Upper lobe of left lung (tissue), 6 donors: Measurements from ENCODE around the gene CAMSAP1. TPM values are rescaled to one million over a fixed set of nuclear protein-coding genes. Genes with fewer than 3 reads are reported as not detected.

Experiments used
- ATAC-seq, 2 donors: fragments of 200-7000 bp; cut with Tn5 transposase; one replicate each; pipeline ENCODE4 v1.9.1; 2022; ENCODE audit warnings: mild to moderate bottlenecking in 2 of 2, moderate library complexity in 2 of 2; ENCODE audit not compliant: low FRiP score in 2 of 2
- DNase-seq, 2 donors: peaks; one replicate each; pipeline ENCODE4 v3.0.0-alpha.2; 2019 to 2020
- H3K27ac ChIP-seq, 4 donors: fragments of 200-600 bp; sonication (generic); one replicate each; pipeline ENCODE4 v1.5.1; 2016 to 2019
- H3K27me3 ChIP-seq, 4 donors: fragments of 200-600 bp; sonication (generic); one replicate each; pipeline ENCODE4 v1.5.1; 2017 to 2019
- H3K36me3 ChIP-seq, 4 donors: fragments of 200-600 bp; sonication (generic); one replicate each; pipeline ENCODE4 v1.5.1; 2016 to 2019
- H3K4me1 ChIP-seq, 4 donors: fragments of 200-600 bp; sonication (generic); one replicate each; pipeline ENCODE4 v1.5.1; 2018 to 2019
- H3K4me3 ChIP-seq, 4 donors: fragments of 200-600 bp; sonication (generic); one replicate each; pipeline ENCODE4 v1.5.1; 2017 to 2019; ENCODE audit warnings: mild to moderate bottlenecking in 2 of 4, moderate library complexity in 1 of 4
- H3K9me3 ChIP-seq, 4 donors: fragments of 200-600 bp; sonication (generic); one replicate each; pipeline ENCODE4 v1.5.1; 2018 to 2019
- EP300 ChIP-seq, 4 donors: sonication (generic); formaldehyde crosslinking; IDR thresholded peaks; one replicate each; pipeline ENCODE4 v1.5.1; 2017; ENCODE audit warnings: antibody characterized with exemption in 4 of 4, control low read depth in 2 of 4
- POLR2A ChIP-seq, 4 donors: fragments of 450-650 bp; IDR thresholded peaks; one replicate each; pipeline ENCODE4 v1.5.1; 2016 to 2017; ENCODE audit warnings: antibody characterized with exemption in 4 of 4, mild to moderate bottlenecking in 2 of 4
- POLR2AphosphoS5 ChIP-seq, 2 donors: sonication (generic); formaldehyde crosslinking; IDR thresholded peaks; one replicate each; pipeline ENCODE4 v1.5.1; 2017; ENCODE audit warnings: antibody characterized with exemption in 2 of 2
- WGBS, 2 donors: methylation state at CpG; one replicate each; pipeline ENCODE4 v1.1.5; 2017 to 2018; 5-methylcytosine and 5-hydroxymethylcytosine counted together
- total RNA-seq, 6 donors: library from RNA; depleted of rRNA in 4 of 6; stranded (reverse); fragments of >200 nt in 4 of 6; gene quantifications; one replicate each; pipeline versions ENCODE4 v1.1.0 to v1.2.1, GENCODE V29; 2016 to 2021
- TF ChIP-seq, protein P1 (sequence below), 6 experiments: fragments of 450-650 bp in 4 of 6; fragments of 200-600 bp in 2 of 6; sonication (generic) in 2 of 6; IDR thresholded peaks; one replicate each; pipeline ENCODE4 v1.5.1; 2016 to 2019; ENCODE audit warnings: antibody characterized with exemption in 6 of 6
- donor health status: DM: no; HTN: no; CAD: no; lungs with moderate emphysema.
- donor health status: DM: no; HTN: yes; CAD: no; lungs with severe emphysema.

CAMSAP1 gene, protein sequence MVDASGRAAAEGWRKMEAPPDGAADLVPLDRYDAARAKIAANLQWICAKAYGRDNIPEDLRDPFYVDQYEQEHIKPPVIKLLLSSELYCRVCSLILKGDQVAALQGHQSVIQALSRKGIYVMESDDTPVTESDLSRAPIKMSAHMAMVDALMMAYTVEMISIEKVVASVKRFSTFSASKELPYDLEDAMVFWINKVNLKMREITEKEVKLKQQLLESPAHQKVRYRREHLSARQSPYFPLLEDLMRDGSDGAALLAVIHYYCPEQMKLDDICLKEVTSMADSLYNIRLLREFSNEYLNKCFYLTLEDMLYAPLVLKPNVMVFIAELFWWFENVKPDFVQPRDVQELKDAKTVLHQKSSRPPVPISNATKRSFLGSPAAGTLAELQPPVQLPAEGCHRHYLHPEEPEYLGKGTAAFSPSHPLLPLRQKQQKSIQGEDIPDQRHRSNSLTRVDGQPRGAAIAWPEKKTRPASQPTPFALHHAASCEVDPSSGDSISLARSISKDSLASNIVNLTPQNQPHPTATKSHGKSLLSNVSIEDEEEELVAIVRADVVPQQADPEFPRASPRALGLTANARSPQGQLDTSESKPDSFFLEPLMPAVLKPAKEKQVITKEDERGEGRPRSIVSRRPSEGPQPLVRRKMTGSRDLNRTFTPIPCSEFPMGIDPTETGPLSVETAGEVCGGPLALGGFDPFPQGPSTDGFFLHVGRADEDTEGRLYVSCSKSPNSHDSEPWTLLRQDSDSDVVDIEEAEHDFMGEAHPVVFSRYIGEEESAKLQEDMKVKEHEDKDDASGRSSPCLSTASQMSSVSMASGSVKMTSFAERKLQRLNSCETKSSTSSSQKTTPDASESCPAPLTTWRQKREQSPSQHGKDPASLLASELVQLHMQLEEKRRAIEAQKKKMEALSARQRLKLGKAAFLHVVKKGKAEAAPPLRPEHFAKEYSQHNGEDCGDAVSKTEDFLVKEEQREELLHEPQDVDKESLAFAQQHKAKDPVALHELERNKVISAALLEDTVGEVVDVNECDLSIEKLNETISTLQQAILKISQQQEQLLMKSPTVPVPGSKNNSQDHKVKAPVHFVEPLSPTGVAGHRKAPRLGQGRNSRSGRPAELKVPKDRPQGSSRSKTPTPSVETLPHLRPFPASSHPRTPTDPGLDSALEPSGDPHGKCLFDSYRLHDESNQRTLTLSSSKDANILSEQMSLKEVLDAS (N-terminal part only)
- 10 to 100 TPM; 29.9 to 39.7 (median 34.1) TPM for total RNA-seq

DNA sequence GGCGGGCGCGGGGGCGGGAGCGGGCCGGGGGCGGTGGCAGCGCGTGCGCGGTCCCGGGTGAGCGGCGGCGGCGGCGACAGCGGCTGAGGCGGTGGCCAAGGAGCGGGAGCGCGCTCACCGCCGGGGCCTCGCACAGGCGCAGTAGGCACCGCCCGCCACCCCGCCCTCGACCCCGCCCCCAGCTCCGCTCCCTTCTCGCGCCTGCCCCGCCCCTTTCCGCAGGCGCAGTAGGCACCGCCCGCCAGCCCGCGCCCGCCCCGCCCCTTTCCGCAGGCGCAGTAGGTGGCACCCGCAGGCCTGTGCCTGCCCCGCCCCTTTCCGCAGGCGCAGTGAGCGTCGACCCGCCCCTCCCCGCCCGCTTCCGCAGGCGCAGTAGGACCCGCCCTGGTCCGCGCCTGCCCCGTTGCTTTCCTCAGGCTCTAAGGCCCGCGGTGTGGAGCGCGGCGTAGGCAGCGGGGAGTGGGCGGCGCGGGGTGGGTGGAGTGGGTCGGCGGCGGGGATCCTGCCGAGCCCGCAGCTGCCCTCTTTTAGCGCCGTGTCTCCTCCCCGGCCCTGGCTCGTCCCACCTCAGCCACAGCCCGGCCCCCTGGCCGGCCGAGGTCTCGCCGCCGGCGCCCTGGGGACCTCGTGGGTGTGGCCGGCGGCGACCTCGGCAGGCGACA, at the start of gene CAMSAP1:
TSS of gene CAMSAP1 (minus strand) at position 116 of the 662 bp plus-strand sequence. CDS start 387 bp downstream, outside the sequence.
- no CpG with 5 or more reads among the region's 91 CpGs for WGBS, 2 donors
- Histone ChIP-seq H3K36me3 (peaks cover 0 to 17% (median 6%) of the 10 kb centered on the region in 4 donors), H3K27me3 (no peaks in the 10 kb centered on the region), H3K27ac (peak within 1 kb of the TSS; percentile 82 to 90 (median 83)), H3K4me3 (peak within 1 kb of the TSS; percentile 76 to 93 (median 90)), H3K4me1 (peaks cover 35 to 60% (median 40%) of the 10 kb centered on the region in 4 donors), H3K9me3 (no peaks in the 10 kb centered on the region)
- peak; percentile 92 to 99 for DNase-seq
- ATAC-seq, result peak; percentile 97
- TF ChIP-seq EP300 (IDR thresholded peaks at IDR 0.05), result no peak
- TF ChIP-seq, protein P1, sequence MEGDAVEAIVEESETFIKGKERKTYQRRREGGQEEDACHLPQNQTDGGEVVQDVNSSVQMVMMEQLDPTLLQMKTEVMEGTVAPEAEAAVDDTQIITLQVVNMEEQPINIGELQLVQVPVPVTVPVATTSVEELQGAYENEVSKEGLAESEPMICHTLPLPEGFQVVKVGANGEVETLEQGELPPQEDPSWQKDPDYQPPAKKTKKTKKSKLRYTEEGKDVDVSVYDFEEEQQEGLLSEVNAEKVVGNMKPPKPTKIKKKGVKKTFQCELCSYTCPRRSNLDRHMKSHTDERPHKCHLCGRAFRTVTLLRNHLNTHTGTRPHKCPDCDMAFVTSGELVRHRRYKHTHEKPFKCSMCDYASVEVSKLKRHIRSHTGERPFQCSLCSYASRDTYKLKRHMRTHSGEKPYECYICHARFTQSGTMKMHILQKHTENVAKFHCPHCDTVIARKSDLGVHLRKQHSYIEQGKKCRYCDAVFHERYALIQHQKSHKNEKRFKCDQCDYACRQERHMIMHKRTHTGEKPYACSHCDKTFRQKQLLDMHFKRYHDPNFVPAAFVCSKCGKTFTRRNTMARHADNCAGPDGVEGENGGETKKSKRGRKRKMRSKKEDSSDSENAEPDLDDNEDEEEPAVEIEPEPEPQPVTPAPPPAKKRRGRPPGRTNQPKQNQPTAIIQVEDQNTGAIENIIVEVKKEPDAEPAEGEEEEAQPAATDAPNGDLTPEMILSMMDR (IDR thresholded peaks at IDR 0.05), result no peak
- peak in 1 of 4 donors; percentile 78 for TF ChIP-seq POLR2A (IDR thresholded peaks at IDR 0.05)
- TF ChIP-seq POLR2AphosphoS5 (IDR thresholded peaks at IDR 0.05), result peak; percentile 54 to 77

DNA sequence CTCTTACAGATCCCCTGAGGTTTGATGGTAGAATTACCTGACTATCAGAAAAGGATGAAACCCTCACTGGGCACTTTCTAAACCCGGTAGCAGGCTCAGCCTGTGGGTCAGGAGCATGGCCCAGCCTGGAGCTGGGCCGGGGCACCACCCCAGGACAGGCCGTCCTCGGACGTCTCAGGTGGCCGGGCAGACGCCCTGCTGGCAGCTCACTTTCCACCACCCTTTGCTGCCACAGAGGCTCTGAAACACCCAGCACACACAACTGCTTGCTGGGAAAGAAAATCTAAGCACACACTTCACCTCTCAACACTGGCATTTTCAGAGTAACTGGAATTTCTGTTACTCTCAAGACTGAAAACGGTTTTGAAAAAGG, 49.4 kb upstream of the CAMSAP1 start:
- TF ChIP-seq POLR2A (IDR thresholded peaks at IDR 0.05), result no peak
- TF ChIP-seq, protein P1 (IDR thresholded peaks at IDR 0.05), result no peak
- no peak for TF ChIP-seq EP300 (IDR thresholded peaks at IDR 0.05)
- no peak for TF ChIP-seq POLR2AphosphoS5 (IDR thresholded peaks at IDR 0.05)
- Histone ChIP-seq H3K36me3 (peaks cover 0 to 31% (median 25%) of the 10 kb centered on the region in 4 donors), H3K4me1 (peaks cover 20 to 30% (median 20%) of the 10 kb centered on the region in 4 donors), H3K9me3 (no peaks in the 10 kb centered on the region), H3K4me3 (no peak overlapping the region), H3K27me3 (no peaks in the 10 kb centered on the region), H3K27ac (no peak overlapping the region)
- DNase-seq (no peak), ATAC-seq (no peak)
- 83 to 90% methylated on average over 1 to 8 of the region's 8 CpGs for WGBS, 2 donors

DNA sequence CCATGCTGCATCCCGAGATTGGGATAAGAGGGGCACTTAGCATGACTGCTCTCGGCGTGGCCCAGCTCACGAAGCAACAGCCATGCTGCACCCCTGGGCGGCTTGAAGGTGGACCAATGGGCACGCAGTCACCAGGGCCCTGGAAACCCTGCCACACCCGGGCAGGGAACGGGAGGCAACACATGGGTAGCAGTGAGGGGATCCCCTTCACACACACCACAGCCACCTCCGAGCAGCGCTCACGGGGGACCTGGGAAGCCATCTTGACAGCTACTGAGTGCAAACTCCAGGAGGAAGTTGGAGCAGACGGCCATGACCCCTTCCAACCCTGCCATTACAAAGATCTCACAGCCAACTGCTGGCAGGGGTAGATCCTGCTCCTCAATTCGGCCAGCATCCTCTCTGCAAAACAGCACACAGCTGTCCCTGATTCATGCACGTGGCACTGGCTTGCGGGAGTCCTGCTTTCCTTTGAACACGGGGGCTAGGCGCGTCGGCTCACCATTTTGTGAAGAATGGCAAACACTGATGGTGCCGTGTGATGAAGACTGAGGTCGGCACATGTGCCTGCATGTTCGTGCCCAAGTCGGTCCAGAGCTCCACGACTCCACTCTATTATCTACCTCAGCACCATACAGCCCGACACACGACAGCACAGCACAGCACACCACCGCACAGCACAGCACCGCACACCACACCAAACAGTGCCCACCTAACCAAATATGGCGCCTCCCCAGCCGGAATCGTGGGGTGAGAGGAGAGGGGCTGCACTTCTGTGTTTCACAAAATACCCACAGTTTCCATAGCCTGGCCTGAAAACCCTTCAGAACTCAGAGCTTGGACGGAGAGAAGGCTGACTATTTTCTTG, 48.8 kb upstream of the CAMSAP1 start:
- TF ChIP-seq POLR2AphosphoS5 (IDR thresholded peaks at IDR 0.05), result no peak
- no peak for TF ChIP-seq POLR2A (IDR thresholded peaks at IDR 0.05)
- TF ChIP-seq, protein P1 (IDR thresholded peaks at IDR 0.05), result no peak
- no peak for TF ChIP-seq EP300 (IDR thresholded peaks at IDR 0.05)
- H3K9me3 ChIP-seq, result no peaks in the 10 kb centered on the region
- peaks cover 0 to 37% (median 28%) of the 10 kb centered on the region in 4 donors for H3K36me3 ChIP-seq
- no peak overlapping the region for H3K27ac ChIP-seq
- peaks cover 15 to 25% (median 16%) of the 10 kb centered on the region in 4 donors for H3K4me1 ChIP-seq
- WGBS, 2 donors, result 85 to 94% methylated on average over 21 to 32 of the region's 32 CpGs
- DNase-seq, result no peak
- no peaks in the 10 kb centered on the region for H3K27me3 ChIP-seq
- H3K4me3 ChIP-seq, result no peak overlapping the region
- ATAC-seq, result no peak
